Left ventricle myocardium inferior (tissue), 1 donor: ENCODE data around the gene FAAP20. TPM values are rescaled to one million over a fixed set of nuclear protein-coding genes. Genes with fewer than 3 reads are reported as not detected.

ENCODE experiments used
- DNase-seq: peaks from one replicate; pipeline ENCODE4 v3.0.0-alpha.2; 2020
- H3K27ac ChIP-seq: fragments of 200-600 bp; replicated peaks from 2 replicates; pipeline ENCODE4 v1.8.0; 2021
- H3K27me3 ChIP-seq: fragments of 200-600 bp; 2 replicates; pipeline ENCODE4 v1.8.0; 2021; ENCODE audit warnings: low read depth
- H3K36me3 ChIP-seq: fragments of 200-600 bp; 2 replicates; pipeline ENCODE4 v1.8.0; 2021
- H3K4me1 ChIP-seq: fragments of 200-600 bp; 2 replicates; pipeline ENCODE4 v1.8.0; 2021
- H3K4me3 ChIP-seq: fragments of 200-600 bp; 2 replicates; pipeline ENCODE4 v1.8.0; 2021; ENCODE audit warnings: mild to moderate bottlenecking, moderate library complexity
- H3K9me3 ChIP-seq: fragments of 200-600 bp; replicated peaks from 2 replicates; pipeline ENCODE4 v1.8.0; 2021
- intact Hi-C: fragments of 100-400 bp; cut with micrococcal nuclease; formaldehyde crosslinking; loops from one replicate; pipeline ENCODE4 v1.11.0; 2022
- total RNA-seq: library from RNA; stranded (reverse); fragmentation: NEBNext Ultra II Directional; extraction: Animal tissue kit (Norgen Biotek cat#: 25700); gene quantifications from one replicate; pipeline ENCODE4 v1.2.1, GENCODE V29; 2021
- TF ChIP-seq, protein P1 (sequence below): fragments of 200-600 bp; IDR thresholded peaks from 2 replicates; pipeline ENCODE4 v1.8.0; 2021; ENCODE audit warnings: antibody characterized with exemption, mild to moderate bottlenecking, borderline replicate concordance
- donor health status: DM: no; HTN: yes; CAD: no; lungs with severe emphysema.

FAAP20 gene
- total RNA-seq, 1 donor from 2014 or later = 37.0 TPM

- no peaks in the 10 kb centered on the region for H3K36me3 ChIP-seq
- DNase-seq = peak; percentile 78
Observed at GRCh38 chr1:2229037-2229864, 34.7 kb upstream of the FAAP20 start.

GRCh38 chr1:2228694-2229036, 34.1 kb upstream of the FAAP20 start:
- Histone ChIP-seq H3K27ac (peak overlapping the region; percentile 89), H3K4me1 (peaks cover 60% of the 10 kb centered on the region), H3K4me3 (peak overlapping the region; percentile 78), H3K27me3 (no peaks in the 10 kb centered on the region), H3K9me3 (no peaks in the 10 kb centered on the region), H3K36me3 (no peaks in the 10 kb centered on the region)
- no peak for DNase-seq
- intact Hi-C loops = no loop called here
- TF ChIP-seq, protein P1, sequence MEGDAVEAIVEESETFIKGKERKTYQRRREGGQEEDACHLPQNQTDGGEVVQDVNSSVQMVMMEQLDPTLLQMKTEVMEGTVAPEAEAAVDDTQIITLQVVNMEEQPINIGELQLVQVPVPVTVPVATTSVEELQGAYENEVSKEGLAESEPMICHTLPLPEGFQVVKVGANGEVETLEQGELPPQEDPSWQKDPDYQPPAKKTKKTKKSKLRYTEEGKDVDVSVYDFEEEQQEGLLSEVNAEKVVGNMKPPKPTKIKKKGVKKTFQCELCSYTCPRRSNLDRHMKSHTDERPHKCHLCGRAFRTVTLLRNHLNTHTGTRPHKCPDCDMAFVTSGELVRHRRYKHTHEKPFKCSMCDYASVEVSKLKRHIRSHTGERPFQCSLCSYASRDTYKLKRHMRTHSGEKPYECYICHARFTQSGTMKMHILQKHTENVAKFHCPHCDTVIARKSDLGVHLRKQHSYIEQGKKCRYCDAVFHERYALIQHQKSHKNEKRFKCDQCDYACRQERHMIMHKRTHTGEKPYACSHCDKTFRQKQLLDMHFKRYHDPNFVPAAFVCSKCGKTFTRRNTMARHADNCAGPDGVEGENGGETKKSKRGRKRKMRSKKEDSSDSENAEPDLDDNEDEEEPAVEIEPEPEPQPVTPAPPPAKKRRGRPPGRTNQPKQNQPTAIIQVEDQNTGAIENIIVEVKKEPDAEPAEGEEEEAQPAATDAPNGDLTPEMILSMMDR = no peak

More at GRCh38 chr1:2229037-2229864, 34.7 kb upstream of the FAAP20 start:
- peak overlapping the region; percentile 78 for H3K4me3 ChIP-seq
- peaks cover 65% of the 10 kb centered on the region for H3K4me1 ChIP-seq
- peak overlapping the region; percentile 89 for H3K27ac ChIP-seq
- no peaks in the 10 kb centered on the region for H3K9me3 ChIP-seq
- intact Hi-C loops = no loop called here
- TF ChIP-seq, protein P1 = peak; percentile 22
- H3K27me3 ChIP-seq = no peaks in the 10 kb centered on the region

DNA sequence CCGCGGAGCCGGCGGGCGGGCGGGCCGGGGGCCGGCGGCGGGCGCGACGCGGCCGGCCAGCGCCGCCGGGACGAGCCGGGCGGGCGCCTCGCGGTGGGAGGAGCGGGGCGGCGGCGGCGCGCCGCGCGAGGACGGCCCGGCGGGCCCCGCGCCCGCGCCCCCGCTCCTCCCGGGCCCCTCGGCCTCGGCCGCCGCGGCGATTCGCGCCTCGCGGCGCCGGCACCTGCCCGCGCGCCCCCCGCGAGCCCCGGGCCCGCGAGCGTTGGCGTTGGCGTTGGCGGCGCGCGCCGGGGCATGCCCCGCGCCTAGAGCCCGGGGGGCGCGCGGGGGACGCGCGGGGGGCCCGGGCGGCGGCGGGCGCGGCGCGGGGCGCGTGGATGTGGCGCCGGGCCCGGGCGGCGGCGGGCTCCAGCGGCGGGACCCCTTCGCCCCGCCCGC, 33.6 kb upstream of the FAAP20 start, which contains the start of gene SKI:
Gene SKI, plus strand, starts transcription at position 163 of the 438 bp plus-strand sequence. CDS start 448 bp downstream, outside the sequence.
- H3K36me3 ChIP-seq = no peaks in the 10 kb centered on the region
- peaks cover 55% of the 10 kb centered on the region for H3K4me1 ChIP-seq
- DNase-seq = no peak
- no peaks in the 10 kb centered on the region for H3K27me3 ChIP-seq
- peak within 1 kb of the TSS; percentile 100 for H3K27ac ChIP-seq
- TF ChIP-seq, protein P1 = no peak
- intact Hi-C loops = no loop called here
- no peaks in the 10 kb centered on the region for H3K9me3 ChIP-seq
- H3K4me3 ChIP-seq = peak within 1 kb of the TSS; percentile 84

DNA sequence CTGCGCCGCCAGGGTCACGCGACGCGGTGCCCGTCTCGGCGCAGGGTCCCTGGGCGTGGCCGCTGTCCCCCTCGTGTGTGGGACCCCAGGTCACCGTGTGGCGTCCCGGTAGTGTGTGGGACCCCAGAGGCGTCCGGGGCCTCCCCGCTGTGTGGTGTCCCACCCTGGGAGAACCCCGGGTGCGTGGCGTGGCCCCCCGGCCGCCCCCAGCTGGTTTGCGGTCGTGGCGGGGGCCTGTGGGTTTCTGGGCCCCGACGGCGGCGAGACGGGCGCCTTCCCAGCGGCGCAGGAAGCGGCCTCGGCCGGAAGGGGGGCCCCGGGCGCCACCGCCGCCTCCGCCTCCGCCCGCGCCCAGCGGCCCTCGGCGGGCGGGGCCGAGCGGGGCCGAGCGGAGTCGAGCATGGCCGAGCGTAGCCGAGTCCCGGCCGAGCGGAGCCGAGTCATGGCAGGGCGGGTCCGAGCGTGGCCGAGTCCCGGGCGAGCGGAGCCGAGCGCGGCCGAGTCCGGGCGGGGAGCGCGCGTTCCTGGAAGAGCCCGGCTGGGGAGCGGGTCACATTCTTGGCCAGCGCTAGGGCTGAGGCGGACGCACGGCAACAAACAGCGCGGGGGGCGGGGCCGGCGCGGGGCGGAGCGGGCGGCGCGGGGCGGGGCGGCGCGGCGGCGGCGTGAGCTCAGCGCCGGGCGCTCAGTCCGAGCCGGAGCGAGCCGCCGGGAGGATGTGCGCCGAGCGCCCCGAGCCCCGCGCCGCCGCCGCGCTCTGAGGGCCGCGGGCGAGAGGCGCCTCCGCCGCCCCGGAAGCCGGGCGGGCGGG, 33.0 kb upstream of the FAAP20 start:
- H3K4me1 ChIP-seq = peaks cover 48% of the 10 kb centered on the region
- peak overlapping the region; percentile 100 for H3K27ac ChIP-seq
- no peaks in the 10 kb centered on the region for H3K27me3 ChIP-seq
- intact Hi-C loops = no loop called here
- DNase-seq = peak; percentile 96
- TF ChIP-seq, protein P1 = no peak
- H3K4me3 ChIP-seq = peak overlapping the region; percentile 84
- no peaks in the 10 kb centered on the region for H3K36me3 ChIP-seq
- H3K9me3 ChIP-seq = no peaks in the 10 kb centered on the region

GRCh38 chr1:2226525-2227345, 32.2 kb upstream of the FAAP20 start:
- no peaks in the 10 kb centered on the region for H3K9me3 ChIP-seq
- intact Hi-C loops = no loop called here
- TF ChIP-seq, protein P1 = no peak
- H3K36me3 ChIP-seq = no peaks in the 10 kb centered on the region
- no peak for DNase-seq
- no peaks in the 10 kb centered on the region for H3K27me3 ChIP-seq
- peak overlapping the region; percentile 84 for H3K4me3 ChIP-seq
- peaks cover 40% of the 10 kb centered on the region for H3K4me1 ChIP-seq
- peak overlapping the region; percentile 100 for H3K27ac ChIP-seq
